C4-2B (cell line): ENCODE data around the gene S100A7.

Source experiments
- H3K27ac ChIP-seq: fragments of 450-650 bp; 2 replicates; pipeline ENCODE4 v1.5.1; 2017
- ZFX ChIP-seq: fragments of 450-650 bp; IDR thresholded peaks from 2 replicates; pipeline ENCODE4 v1.6.1; 2017
- TF ChIP-seq, protein P1 (sequence below): fragments of 450-650 bp; conservative IDR thresholded peaks from 2 replicates; pipeline ENCODE4 v1.5.1; 2017; ENCODE audit warnings: mild to moderate bottlenecking

The S100A7 gene

DNA sequence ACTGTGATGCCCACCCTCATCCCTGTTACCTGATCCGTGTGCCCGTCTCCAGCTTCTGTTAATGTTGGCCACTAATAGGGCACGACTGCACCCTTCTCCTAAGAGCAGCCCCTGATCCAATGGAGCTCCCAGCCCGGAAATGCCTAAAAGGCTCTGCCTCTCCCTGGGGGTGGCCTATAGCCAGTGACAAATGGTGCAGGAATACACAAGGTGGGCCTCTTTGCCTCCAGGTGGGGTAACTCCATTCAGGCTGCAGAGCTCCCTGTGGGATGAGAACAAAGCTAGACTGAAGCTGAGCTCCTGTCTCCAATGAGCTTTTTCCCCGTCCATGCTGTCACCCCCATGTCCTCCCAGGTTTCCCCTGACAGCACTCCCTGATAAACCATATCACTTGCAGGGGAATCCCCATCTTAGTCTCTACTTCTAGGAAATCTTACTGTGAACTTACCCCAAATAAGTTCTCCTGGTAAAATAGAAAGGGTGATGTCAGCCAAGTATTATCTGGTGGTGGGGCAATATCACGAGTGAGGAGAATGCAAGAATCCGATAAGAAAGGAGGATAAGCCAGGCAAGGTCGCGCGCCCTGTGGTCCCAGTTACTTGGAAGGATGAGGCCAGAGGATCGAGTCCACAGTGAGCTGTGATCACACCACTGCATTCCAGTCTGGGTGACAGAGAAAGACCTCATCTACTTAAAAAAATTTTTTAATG is 25.6 kb downstream of the S100A7 start:
- TF ChIP-seq, protein P1, sequence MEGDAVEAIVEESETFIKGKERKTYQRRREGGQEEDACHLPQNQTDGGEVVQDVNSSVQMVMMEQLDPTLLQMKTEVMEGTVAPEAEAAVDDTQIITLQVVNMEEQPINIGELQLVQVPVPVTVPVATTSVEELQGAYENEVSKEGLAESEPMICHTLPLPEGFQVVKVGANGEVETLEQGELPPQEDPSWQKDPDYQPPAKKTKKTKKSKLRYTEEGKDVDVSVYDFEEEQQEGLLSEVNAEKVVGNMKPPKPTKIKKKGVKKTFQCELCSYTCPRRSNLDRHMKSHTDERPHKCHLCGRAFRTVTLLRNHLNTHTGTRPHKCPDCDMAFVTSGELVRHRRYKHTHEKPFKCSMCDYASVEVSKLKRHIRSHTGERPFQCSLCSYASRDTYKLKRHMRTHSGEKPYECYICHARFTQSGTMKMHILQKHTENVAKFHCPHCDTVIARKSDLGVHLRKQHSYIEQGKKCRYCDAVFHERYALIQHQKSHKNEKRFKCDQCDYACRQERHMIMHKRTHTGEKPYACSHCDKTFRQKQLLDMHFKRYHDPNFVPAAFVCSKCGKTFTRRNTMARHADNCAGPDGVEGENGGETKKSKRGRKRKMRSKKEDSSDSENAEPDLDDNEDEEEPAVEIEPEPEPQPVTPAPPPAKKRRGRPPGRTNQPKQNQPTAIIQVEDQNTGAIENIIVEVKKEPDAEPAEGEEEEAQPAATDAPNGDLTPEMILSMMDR = no peak
- no peak for TF ChIP-seq ZFX
- H3K27ac ChIP-seq = no peak overlapping the region

DNA sequence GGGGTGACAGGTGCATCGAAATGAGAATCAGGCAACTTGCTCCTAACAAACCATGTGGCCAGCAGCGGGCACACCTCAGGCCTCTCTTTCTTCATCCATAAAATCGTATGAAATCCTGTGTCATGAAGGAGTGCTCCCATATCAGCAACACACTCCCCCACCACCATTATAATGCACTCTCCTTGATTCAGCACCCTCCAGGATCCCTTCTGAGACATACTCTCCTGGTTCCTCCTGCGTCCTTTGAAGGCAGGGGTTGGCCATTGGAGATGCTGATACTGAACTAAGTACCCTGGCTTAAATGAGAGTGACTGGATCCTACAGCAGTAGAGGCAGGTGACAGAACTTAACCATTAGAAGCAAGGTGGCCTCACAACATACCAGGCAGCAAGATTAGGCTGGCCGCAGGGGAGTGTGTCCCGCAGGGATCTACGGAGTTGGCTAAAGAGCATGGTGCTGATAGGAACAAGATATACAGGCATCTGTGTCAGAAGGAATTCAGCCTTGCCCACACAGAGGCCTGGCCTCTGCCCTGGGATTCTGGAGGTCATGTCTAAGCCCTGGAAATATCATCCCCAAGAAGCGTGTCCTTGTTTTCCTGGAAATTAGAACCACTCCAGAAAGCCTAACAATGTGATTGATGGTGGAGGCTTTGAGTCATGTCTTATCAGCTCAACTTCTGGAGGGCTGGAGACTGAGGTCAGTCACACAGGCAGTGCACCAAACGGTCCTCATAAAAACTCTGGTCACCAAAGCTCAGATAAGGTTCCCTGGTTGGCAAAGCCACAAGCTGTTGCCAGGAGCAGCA is 27.4 kb downstream of the S100A7 start:
- TF ChIP-seq, protein P1 = no peak
- no peak for TF ChIP-seq ZFX
- H3K27ac ChIP-seq = no peak overlapping the region

DNA sequence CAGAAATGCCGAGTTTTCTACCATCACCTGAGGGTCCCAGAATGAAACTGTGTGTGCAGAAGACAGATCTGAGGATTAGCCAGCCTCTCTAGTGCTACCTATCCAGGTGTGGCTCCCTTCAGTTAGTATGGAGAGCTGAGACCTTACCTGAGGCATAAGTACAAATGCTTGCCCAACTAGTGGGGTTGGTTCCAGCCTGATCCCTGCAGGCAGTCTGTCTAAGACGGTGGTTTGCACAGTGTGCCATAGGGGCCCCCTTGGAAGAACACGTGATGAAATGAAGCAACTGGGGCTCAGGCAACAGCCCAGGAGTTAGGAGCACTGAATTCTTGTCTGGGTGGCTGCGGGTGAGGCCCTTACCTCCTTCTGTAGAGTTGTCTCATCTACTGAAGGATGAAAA is 28.5 kb downstream of the S100A7 start:
- H3K27ac ChIP-seq = no peak overlapping the region
- TF ChIP-seq, protein P1 = no peak
- TF ChIP-seq ZFX = no peak

DNA sequence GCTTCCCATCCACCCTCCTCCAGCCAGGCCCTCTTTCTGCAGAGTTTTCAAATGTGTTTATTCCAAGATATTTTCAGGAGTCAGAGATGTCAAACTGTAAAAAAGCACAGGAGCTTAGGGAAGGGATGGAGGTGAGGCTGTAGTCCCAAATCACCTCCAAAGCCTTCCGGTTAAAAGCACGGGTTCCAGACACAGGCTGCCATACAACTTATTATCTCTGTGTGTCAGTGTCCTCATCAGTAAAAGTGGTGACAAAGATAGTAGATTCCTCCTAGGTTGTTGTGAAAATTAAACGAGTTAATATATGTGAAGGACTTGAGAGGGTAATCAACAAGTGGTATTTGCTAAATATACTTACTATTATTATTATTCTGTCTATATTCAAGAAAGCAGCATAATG is 29.0 kb downstream of the S100A7 start:
- H3K27ac ChIP-seq = no peak overlapping the region

DNA sequence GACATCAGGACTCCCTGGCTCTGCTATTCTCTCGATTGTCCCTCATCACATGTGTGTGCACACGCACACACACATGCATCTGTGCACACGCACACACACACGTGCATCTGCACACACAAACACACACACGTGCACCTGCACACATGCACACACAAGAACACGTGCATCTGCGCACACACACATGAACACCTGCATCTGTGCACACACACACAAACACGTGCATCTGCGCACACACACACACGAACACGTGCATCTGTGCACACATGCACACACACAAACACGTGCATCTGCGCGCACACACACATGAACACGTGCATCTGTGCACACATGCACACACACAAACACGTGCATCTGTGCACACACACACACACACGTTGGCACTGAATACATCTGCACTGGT is 29.4 kb downstream of the S100A7 start:
- no peak overlapping the region for H3K27ac ChIP-seq
- no peak for TF ChIP-seq ZFX
- TF ChIP-seq, protein P1 = no peak

More for the DNA sequence above, 29.0 kb downstream of the S100A7 start:
- TF ChIP-seq ZFX = no peak
- TF ChIP-seq, protein P1 = no peak

DNA sequence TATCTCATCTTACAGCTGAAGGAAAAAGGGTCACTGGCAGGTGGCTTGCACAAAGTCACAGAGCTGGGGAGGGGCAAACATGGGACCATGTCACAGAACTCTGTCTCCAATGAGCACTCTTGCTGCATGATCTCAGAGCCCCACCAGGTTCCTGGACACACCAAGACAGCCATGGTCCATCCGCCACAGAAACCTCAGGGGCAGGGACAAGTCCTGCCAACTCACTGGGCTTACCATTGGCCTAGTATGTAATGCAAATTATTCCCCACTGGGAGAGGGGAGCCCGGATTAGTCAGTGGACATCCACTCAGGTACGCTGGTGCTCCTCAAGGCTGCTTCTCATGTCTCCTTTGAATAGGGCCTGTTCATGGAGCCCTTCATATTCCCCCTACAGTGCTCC is 29.9 kb downstream of the S100A7 start:
- TF ChIP-seq, protein P1 = no peak
- TF ChIP-seq ZFX = no peak
- H3K27ac ChIP-seq = no peak overlapping the region

DNA sequence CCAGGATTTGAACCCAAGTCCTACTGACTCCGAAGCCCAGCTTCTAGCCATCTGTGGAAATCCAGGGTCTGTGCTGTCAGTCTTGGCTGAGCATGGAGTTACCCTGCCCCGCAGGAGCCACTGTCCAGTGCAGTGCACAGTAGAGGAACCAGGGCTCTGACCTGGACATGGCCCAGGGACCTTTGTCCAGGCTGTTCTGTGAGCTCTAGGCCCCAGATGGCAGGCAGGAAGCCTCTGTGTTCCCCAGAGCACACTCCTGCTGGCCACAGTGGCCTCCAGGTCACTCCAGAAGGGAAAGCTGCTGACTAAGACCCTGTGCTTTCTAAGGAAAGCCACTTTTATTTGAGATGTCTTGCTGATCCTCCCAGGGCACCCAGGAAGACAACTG is 30.3 kb downstream of the S100A7 start:
- no peak overlapping the region for H3K27ac ChIP-seq
- TF ChIP-seq, protein P1 = no peak
- TF ChIP-seq ZFX = no peak
